ENCODE measurements around the gene MRPL11. TPM values are rescaled to one million over a fixed set of nuclear protein-coding genes. Genes with fewer than 3 reads are reported as not detected.
A peak's percentile ranks its signal among the peaks of the same experiment; 100 is the strongest.

The MRPL11 gene
- total RNA-seq, result 53.8 TPM
- long read RNA-seq, transcript MRPL11-201 (5 exons, 1,605 nt), result major isoform, 27 of 39 reads
- long read RNA-seq, transcript MRPL11-203 (5 exons, 1,527 nt), result minor isoform, 5 of 39 reads
- long read RNA-seq, partial matches to known transcripts, result 4 of 39 reads
- long read RNA-seq, other reads (novel, unspliced or antisense), result 3 of 39 reads

DNA sequence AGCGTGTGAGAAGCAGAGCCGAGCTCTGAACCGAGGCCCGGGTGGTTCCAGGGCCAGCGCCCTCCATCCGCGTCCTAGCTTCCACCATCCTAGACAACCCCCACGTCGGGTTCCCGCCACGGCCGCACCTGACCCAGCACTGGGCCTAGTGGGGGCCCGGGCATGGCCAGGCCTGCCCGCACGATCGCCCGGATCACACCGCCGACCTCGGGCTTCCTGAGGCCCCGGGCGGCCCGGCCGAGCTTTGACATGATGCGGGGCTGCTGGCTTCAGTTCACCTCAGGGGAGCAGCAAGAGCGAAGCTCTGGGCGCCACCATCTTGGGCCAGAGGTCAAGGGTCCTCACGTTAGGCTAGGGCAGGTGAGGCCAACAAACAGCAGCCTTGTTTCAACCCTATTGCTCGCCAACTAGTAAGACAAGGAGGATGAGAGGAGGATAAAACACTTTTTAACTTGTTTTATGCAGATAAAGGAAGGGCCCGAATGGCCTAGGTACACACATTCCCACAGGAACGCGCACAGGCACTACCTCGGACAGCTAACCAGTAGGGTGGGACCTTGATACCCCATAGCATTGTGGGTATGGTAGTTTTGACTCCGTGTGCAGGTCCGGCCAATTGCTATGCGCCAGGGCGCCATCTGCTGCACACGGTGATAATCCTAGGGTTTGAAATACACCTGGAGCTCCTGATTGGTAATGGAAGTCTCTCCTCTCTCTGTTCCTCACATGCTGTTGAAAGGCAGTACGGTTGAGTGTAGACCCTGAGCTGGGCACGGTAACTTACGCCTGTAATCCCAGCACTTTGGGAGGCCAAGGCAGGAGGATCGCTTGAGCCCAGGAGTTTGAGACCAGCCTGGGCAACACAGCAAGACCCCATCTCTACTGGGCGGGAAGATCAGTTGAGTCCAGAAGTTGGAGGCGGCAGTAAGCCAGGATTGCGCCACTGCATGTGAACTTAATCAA is at the start of gene MRPL11:
Gene MRPL11 (minus strand): TSS at position 345 of the 963 bp plus-strand sequence. CDS start 94 bp downstream, at position 251.
- TF ChIP-seq, protein P1, sequence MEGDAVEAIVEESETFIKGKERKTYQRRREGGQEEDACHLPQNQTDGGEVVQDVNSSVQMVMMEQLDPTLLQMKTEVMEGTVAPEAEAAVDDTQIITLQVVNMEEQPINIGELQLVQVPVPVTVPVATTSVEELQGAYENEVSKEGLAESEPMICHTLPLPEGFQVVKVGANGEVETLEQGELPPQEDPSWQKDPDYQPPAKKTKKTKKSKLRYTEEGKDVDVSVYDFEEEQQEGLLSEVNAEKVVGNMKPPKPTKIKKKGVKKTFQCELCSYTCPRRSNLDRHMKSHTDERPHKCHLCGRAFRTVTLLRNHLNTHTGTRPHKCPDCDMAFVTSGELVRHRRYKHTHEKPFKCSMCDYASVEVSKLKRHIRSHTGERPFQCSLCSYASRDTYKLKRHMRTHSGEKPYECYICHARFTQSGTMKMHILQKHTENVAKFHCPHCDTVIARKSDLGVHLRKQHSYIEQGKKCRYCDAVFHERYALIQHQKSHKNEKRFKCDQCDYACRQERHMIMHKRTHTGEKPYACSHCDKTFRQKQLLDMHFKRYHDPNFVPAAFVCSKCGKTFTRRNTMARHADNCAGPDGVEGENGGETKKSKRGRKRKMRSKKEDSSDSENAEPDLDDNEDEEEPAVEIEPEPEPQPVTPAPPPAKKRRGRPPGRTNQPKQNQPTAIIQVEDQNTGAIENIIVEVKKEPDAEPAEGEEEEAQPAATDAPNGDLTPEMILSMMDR (IDR thresholded peaks at IDR 0.05; ENCODE audit: borderline replicate concordance), result peak; percentile 71
- peak within 1 kb of the TSS; percentile 86 for H3K4me3 ChIP-seq
- intact Hi-C loops (cut with micrococcal nuclease), result no loop called here
- H3K27ac ChIP-seq (replicated peaks), result peak within 1 kb of the TSS; percentile 90
- H3K36me3 ChIP-seq, result peaks cover 28% of the 10 kb centered on the region
- peaks cover 14% of the 10 kb centered on the region for H3K9me3 ChIP-seq (replicated peaks)
- H3K27me3 ChIP-seq (ENCODE audit: low read depth), result no peaks in the 10 kb centered on the region
- peak; percentile 88 for DNase-seq
- peaks cover 15% of the 10 kb centered on the region for H3K4me1 ChIP-seq

DNA sequence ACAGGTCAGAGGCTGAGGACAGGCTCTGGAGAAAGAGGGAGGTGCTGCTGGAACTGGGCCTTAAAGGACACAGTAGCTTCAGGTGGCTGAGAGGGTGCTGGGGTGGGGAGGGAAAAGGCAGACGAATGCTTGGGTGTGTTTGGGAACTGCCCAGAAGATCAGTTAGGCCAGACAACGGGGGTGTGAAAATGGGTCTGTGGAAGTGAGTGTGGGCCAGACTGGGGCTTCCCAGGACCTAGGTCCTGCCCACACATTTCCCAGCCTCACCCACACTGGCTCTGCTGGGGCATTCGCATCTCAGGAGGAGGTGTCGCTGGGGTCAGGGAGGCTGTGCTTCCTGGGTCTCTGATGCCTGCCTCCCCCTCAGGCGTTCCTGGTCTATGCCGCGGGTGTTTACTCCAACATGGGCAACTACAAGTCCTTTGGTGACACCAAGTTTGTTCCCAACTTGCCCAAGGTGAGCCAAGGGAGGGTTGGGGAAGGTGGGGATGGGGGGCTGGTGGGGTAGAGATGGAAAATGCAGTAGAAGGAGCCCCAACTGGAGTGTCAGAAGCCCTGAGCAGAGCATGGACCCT is 46.2 kb upstream of the MRPL11 start:
- H3K4me3 ChIP-seq, result no peak overlapping the region
- H3K27ac ChIP-seq (replicated peaks), result no peak overlapping the region
- H3K4me1 ChIP-seq, result peaks cover 10% of the 10 kb centered on the region
- TF ChIP-seq, protein P1 (IDR thresholded peaks at IDR 0.05; ENCODE audit: borderline replicate concordance), result no peak
- DNase-seq, result no peak
- no peaks in the 10 kb centered on the region for H3K27me3 ChIP-seq (ENCODE audit: low read depth)
- intact Hi-C loops (cut with micrococcal nuclease), result no loop called here
- H3K9me3 ChIP-seq (replicated peaks), result no peaks in the 10 kb centered on the region
- H3K36me3 ChIP-seq, result peaks cover 19% of the 10 kb centered on the region

DNA sequence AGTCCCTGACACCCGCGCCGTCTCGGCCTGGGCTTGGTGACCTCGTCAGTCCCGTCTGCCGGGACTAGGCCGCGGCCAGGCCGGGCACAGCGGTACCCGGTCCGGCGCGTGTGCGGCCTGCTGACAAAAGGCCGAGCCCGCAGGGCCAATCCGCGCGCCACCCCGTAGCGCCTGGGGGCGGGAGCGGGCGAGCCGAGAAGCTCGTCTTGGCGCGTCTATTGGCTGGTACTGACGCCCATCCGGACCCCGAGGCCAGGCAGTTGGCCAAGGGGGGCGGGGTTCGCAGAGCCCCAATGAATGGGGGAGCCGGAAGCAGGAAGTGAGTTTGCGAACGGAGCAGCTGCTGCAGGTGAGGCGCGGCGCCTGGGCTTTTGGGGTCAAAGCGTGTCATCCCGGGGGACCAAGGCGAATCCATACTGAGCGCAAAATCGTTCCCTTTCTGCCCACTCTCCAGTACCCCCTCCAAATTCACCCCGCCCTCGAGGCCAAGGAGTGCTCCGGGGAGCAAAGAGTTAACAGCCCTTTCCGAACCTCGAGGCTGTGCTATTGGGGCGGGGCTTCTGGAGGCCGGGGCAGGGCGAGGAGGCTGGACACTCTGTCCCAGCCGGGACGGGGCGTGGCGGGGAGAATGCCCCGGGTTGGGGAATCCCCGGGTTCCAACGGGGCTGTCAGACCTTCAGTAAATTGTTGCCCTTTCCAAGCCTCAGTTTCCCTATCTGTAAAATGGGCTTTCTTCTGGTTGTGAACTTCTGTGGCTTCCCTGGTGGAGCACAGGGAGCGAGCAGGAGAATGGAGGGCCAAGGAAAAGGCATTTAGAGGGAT is 41.7 kb upstream of the MRPL11 start, which contains the start of gene DPP3:
Gene DPP3 (plus strand): TSS at position 318 of the 822 bp plus-strand sequence. CDS start 1,767 bp downstream, outside the sequence.
- Histone ChIP-seq H3K27me3 (ENCODE audit: low read depth) (no peaks in the 10 kb centered on the region), H3K4me3 (peak within 1 kb of the TSS; percentile 78), H3K4me1 (peaks cover 25% of the 10 kb centered on the region), H3K36me3 (peaks cover 8% of the 10 kb centered on the region), H3K27ac (replicated peaks) (peak within 1 kb of the TSS; percentile 92), H3K9me3 (replicated peaks) (no peaks in the 10 kb centered on the region)
- TF ChIP-seq, protein P1 (IDR thresholded peaks at IDR 0.05; ENCODE audit: borderline replicate concordance), result no peak
- intact Hi-C loops (cut with micrococcal nuclease), result no loop called here
- DNase-seq, result peak; percentile 98

DNA sequence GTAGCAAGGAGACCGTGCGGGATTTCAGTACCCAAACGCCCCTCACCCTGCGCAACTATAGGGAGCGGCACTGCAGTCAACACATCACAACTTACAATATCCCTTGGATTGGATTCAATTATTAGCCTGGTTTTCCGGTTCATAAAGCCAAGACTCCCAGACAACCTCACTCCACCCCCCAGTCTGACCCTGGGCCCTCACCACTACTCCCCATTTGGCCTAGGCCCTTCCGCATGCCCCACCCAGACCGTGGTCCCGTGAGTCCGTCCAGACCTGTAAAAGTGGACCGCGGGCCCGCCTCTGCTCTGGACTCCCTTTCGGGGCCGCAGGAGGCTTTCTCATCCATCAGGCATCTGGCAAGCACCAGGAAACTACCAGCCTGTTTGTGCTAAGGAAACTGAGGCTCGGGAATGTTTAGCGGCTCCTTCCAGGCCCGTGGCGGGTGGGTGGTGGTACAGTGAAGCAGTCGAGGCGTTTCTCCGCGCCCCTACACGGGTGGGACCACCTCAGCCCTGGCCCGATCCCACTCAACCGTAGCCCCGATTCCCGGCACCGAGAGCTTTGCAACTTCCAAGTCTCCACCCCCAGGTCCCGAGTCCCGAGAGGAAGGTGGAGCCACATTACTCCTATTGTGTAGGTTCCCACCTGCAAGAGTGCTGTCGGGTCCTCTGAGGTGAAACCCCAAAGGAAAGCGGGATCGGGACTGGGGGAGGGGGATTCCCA is 40.9 kb upstream of the MRPL11 start:
- H3K27me3 ChIP-seq (ENCODE audit: low read depth), result no peaks in the 10 kb centered on the region
- TF ChIP-seq, protein P1 (IDR thresholded peaks at IDR 0.05; ENCODE audit: borderline replicate concordance), result no peak
- H3K4me3 ChIP-seq, result peak overlapping the region; percentile 78
- peaks cover 15% of the 10 kb centered on the region for H3K36me3 ChIP-seq
- no peaks in the 10 kb centered on the region for H3K9me3 ChIP-seq (replicated peaks)
- intact Hi-C loops (cut with micrococcal nuclease), result no loop called here
- H3K27ac ChIP-seq (replicated peaks), result peak overlapping the region; percentile 92
- DNase-seq, result peak; percentile 32
- H3K4me1 ChIP-seq, result peaks cover 25% of the 10 kb centered on the region
